Measurements from ENCODE around the gene EDEM1.

DNA sequence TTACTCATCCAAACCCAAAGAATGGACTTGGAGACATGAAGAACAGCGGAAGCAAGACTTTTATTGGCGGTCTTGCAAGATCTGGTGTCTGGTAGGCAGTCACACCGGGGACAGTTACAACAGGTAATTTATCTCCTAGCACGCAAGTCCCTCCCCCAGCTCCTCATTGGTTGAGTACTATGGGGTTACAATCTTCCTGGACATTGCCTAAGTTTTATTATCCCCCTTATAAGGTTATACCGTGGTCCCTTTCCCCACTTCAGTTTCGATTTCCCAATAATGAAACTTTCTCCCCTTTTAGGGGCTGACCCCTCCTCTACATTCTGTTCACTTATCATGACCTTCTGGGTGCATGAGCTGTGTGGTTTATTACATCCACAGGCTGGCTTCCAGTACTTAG, 46.7 kb upstream of the EDEM1 start:
- TF ChIP-seq POLR2A (IDR thresholded peaks at IDR 0.05) (no peak), EP300 (IDR thresholded peaks at IDR 0.05) (no peak)
